Muscle of arm (tissue), 12 donors: ENCODE results near the gene SERP2. TPM values are rescaled to one million over a fixed set of nuclear protein-coding genes. Genes with fewer than 3 reads are reported as not detected.

Experiments used
- DNase-seq: peaks from one replicate; pipeline ENCODE4 v3.0.0-alpha.2; 2013
- polyA plus RNA-seq, 12 donors: library from polyadenylated mRNA; unstranded; fragments of 120-200 nt; gene quantifications; one replicate each; pipeline ENCODE4 v1.2.1, GENCODE V29; 2013; ENCODE audit not compliant: insufficient read length in 12 of 12

SERP2 gene
- polyA plus RNA-seq, 12 donors = 4.0 to 6.7 (median 5.8) TPM; not detected in 2

DNA sequence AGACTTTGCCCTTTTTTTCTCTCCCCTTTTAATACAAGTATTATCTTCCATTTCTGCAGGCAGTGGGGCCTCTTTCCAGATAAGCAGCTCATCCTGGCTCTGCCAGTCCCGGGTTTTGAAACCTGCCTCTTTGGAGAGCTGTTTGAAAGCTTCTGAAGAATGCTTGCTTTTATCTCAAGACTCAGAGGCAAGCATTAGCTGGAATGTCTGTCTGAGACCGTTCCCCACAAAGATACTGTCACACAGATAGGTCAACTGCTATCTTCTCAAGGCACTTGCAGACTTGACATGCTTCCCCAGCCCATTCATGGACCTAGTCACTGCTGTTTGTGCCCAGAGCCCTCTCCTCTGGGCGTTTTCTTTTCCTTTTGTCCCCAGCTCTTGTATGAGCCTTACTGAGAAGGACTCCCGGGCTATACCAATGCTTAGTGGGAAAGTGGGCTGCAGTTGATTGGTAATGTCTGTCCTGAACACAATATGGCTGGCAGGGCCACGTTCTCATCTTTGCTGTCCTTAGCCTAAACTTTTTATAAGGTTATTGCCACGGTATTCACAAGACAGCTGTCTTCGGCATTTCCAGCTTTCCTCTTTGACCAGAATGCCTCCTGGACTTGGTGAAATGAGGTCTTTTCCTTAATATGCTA lies 13.4 kb downstream of the SERP2 start:
- DNase-seq = no peak

DNA sequence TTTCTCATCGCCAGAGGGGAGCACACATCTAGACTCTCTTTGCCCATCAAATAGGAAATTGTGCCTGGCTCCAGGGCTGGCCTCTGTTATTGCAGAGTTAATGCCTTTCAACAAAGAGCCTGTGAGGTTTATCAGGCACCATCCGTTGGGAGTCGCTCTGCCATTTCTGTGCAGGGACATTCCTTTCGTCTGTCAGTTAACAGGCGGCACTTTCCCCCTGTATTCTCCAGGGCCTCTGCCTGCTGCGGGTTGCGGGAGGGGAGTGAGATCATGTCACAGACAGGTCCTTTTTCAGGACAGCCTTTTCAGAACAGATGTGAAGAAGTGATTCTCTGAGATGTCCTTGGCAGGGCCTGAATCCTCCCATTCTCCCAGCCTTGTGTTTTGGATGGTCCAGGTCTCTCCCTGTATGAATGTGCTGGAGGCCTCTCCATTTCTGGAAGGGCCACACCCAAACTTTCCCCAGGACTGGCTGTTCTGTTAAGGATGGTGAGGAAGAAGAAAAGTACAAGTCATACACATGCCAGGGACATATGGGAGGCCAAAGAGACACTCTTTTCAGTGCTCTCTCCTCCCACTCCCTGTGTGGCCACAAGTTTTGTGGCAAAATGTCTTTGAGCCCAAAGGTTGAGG lies 14.9 kb downstream of the SERP2 start:
- no peak for DNase-seq

GRCh38 chr13:44389060-44389666 lies 15.5 kb downstream of the SERP2 start:
- no peak for DNase-seq

- DNase-seq = no peak
These were observed 16.3 kb downstream of the SERP2 start for GRCh38 chr13:44389876-44390275.

- no peak for DNase-seq
These were observed 19.8 kb downstream of the SERP2 start for GRCh38 chr13:44393391-44393790.

DNA sequence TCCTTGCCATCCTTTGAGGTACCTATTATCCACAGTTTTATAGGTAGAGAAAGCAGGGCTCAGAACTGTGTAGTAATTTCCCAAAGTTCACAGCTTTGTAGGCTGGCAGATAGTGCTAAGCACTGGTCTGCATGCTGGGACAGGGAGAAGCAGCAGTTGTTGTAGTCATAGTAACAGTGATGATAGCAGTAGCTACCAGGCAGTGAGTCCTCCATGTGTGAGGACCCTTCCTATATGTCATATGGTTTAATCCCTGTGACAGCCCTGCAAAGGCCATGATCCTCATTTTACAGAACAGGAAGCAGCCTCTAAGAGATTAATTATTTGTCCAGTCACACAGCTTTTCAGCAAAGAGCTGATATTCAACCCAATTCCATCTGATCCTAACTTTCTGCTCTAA lies 21.0 kb downstream of the SERP2 start:
- no peak for DNase-seq

- no peak for DNase-seq
These were observed 22.5 kb downstream of the SERP2 start for GRCh38 chr13:44395976-44396694.

GRCh38 chr13:44396701-44397580 lies 23.3 kb downstream of the SERP2 start:
- no peak for DNase-seq

DNA sequence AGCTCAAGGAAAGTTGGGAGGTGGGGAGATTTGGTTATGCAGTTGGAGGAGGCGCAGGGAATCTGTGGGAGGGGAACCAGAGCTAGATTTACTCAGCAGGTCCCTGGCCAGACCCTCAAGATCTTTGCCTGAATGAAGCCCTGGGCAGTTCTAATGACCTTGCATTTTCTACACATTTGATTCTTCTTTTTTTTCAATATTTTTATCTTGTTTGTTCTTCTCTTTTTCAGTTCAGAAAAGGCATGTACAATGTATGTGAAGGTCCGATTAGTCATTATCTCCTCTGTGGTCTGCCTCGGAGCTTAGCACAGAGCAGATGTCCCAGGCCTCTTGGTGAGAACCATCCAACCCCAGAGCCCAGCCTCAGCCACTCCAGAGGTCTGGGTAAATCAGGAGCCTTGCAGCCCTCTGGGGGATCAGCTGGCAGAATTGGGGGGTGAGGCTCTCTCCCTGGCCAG lies 24.2 kb downstream of the SERP2 start:
- no peak for DNase-seq

DNA sequence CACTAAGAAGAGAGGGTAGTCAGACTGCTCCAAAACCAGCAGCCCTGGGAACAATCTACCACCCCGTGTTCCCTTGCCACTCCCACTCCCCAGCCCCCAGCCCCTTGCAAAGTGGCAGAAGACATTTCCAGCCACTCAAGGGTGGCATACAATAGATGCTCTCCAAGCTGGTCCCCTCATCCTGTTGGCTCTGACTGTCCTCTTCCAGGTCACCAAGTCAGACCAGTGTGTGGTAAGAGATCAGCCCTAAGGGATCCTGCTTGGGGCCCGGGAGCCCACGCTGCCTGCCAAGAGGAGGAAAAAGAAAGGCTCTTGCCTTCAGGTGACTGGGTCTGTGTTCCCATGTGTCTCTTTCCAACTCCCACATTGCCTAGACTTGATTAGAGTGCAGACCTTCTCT lies 25.0 kb downstream of the SERP2 start:
- no peak for DNase-seq

- no peak for DNase-seq
These were observed 25.4 kb downstream of the SERP2 start for GRCh38 chr13:44399074-44399473.

GRCh38 chr13:44400736-44401135 lies 27.1 kb downstream of the SERP2 start:
- no peak for DNase-seq

DNA sequence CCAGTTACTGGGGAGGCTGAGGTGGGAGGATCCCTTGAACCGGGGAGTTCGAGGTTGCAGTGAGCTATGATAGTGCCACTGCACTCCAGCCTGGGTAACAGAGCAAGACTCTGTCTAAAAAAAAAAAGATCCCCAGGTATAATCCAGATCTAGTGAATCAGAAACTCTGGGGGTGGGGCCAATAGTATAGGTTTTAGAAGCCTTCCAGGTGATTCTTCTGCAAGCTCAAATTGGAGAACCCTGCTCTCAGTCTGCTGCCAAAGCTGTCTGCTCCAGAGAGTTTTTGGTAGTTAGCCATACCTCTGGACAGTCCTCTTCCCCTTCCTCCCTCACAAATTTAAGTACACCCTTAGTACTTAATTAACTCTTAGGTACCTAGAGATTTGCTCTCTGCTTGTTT lies 28.0 kb downstream of the SERP2 start:
- DNase-seq = no peak

DNA sequence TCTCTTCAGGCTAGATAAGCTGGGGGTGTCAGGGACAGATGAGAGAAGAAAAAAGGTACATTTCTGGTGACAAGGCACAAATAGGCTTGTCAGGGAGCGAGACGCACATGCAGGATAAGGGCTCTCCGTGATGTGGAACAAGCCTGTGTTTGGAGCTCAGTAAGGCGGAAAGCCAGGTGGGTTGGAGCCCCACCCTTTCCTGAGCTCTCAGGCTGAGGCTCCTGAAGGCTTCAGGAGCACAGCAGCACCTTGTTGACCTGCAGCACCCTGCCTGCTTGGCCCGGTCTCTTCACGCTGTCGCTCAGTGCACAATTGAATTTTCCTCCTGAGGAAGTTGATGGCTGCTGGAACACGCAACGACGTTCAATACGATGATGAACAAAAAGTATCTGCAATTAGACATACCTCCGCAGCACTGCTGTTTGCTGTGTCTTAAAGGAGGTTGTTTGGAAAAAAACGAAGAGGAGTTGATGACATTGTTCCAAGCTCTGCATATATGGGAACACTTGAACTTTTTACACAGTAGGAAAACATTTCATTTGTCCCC lies 29.3 kb downstream of the SERP2 start:
- DNase-seq = no peak

DNA sequence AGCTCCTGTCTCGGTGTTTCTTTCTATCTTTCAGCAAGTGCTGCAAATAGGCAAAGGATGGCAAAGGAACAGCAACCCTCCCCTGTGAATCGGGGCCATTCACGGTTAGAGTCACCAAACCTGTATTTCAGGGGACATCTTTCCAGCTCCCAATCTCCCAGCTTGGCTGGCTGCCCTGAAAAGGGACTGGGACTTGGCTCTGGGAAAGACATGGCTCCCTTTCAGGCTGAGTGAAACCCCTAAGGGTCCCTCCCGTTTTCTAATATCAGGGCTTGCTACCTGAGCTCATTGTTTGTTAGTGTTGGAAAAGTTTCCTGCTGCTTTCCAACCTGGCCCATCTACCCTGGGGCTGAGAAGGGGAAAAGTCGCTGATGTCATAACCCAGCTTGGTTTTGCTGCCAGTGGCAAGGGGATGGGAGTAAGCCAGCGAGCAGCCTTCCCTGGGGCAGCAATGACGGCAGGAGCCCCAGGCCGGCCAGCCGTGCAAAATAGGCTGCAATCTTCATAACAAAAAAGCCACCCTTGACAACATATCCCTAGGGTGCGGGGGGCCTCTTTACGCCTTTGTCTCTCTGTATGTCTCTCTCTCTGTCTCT lies 29.9 kb downstream of the SERP2 start:
- DNase-seq = no peak

- DNase-seq = no peak
These were observed 30.9 kb downstream of the SERP2 start for GRCh38 chr13:44404261-44405132.

- DNase-seq = no peak
These were observed 33.0 kb downstream of the SERP2 start for GRCh38 chr13:44406617-44407016.

DNA sequence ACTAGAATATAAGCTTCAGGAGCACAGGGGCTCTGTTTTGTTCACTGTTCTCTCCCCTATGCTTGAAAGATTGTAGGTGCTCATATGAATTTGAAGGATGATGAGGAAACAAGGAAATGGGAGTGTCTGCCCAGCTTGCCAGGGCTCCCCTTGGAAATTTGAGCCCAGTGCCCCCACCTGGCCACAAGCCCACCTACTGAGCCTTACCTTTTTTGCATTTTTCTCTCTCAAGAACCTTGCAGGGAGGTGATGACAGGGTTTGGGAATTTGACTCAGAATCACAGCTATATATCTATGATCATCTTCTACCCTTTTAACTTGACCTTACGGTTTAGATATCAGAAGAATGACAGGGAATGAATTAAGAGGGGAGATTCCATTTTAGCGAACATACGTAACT lies 33.8 kb downstream of the SERP2 start:
- DNase-seq = no peak

GRCh38 chr13:44407891-44408290 lies 34.3 kb downstream of the SERP2 start:
- DNase-seq = no peak

DNA sequence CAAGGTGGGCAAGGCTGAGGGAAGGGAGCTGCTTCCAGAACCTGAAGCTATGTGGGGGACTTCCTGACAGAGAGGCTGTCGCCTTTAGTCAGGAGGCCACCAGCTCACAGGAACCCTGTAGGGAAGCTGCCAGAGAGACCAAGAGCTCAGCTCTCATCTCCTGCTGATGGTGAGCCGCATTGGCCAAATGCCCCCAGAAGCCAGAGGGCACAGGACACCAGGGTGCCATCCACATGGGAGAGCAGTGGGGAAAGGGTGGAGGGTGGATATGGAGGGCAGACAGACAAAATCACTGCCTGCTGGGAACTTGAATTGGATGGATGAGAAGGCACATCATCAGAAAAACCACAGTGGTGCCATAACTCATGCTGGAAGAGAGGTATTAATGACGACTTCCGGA lies 36.0 kb downstream of the SERP2 start:
- no peak for DNase-seq
